Activated naive CD4-positive, alpha-beta T cell treated with anti-CD3 and anti-CD28 coated beads for 36 hours (primary cell): ENCODE results near the gene PHACTR1. TPM values are rescaled to one million over a fixed set of nuclear protein-coding genes. Genes with fewer than 3 reads are reported as not detected.

Experiments
- CTCF ChIA-PET: fragments of 350-600 bp; sonication (Branson Sonifier 250); formaldehyde crosslinking; loops from one replicate; lab custom pipeline; 2021; ENCODE audit warnings: antibody characterized with exemption; lab: Charles Lee
- DNase-seq: peaks from one replicate; pipeline ENCODE4 v3.0.0-alpha.2; 2020
- H3K27ac Mint-ChIP-seq: one replicate; pipeline ENCODE4 v1.8.0; 2021; ENCODE audit warnings: mild to moderate bottlenecking, mixed read lengths
- H3K27me3 Mint-ChIP-seq: one replicate; pipeline ENCODE4 v1.8.0; 2021; ENCODE audit warnings: low read depth, mixed read lengths
- H3K36me3 Mint-ChIP-seq: one replicate; pipeline ENCODE4 v1.8.0; 2021; ENCODE audit warnings: low read depth, mixed read lengths
- H3K4me1 Mint-ChIP-seq: one replicate; pipeline ENCODE4 v1.8.0; 2021; ENCODE audit warnings: low read depth, mixed read lengths
- H3K4me3 Mint-ChIP-seq: one replicate; pipeline ENCODE4 v1.8.0; 2021; ENCODE audit warnings: mild to moderate bottlenecking, moderate library complexity, mixed read lengths
- H3K9me3 Mint-ChIP-seq: one replicate; pipeline ENCODE4 v1.8.0; 2021; ENCODE audit warnings: mixed read lengths
- intact Hi-C: fragments of 100-400 bp; cut with micrococcal nuclease; formaldehyde crosslinking; loops from one replicate; pipeline ENCODE4 v1.15.1; 2023
- total RNA-seq, 2 experiments: library from RNA; stranded (reverse); gene quantifications; one replicate each; pipeline ENCODE4 v1.2.3, GENCODE V29; 2021

Gene PHACTR1
- total RNA-seq, 2 experiments from 2014 or later, result 0.31 TPM; not detected in 1

GRCh38 chr6:13289789-13290318 lies 573.3 kb downstream of the PHACTR1 start:
- CTCF ChIA-PET, result interaction anchor here (0.7 kb wide), 1 partner anchor 376 kb away, joined by 3 read pairs; no protein-coding TSS in a partner anchor
- no peak overlapping the region for H3K27ac Mint-ChIP-seq
- no peak for DNase-seq
- H3K27me3 Mint-ChIP-seq, result no peaks in the 10 kb centered on the region
- peaks cover 56% of the 10 kb centered on the region for H3K36me3 Mint-ChIP-seq
- H3K4me1 Mint-ChIP-seq, result no peaks in the 10 kb centered on the region
- peaks cover 35% of the 10 kb centered on the region for H3K9me3 Mint-ChIP-seq
- H3K4me3 Mint-ChIP-seq, result no peak overlapping the region
- intact Hi-C loops, result no loop called here

- no peaks in the 10 kb centered on the region for H3K27me3 Mint-ChIP-seq
Measured at GRCh38 chr6:13290335-13290734, 573.8 kb downstream of the PHACTR1 start.

DNA sequence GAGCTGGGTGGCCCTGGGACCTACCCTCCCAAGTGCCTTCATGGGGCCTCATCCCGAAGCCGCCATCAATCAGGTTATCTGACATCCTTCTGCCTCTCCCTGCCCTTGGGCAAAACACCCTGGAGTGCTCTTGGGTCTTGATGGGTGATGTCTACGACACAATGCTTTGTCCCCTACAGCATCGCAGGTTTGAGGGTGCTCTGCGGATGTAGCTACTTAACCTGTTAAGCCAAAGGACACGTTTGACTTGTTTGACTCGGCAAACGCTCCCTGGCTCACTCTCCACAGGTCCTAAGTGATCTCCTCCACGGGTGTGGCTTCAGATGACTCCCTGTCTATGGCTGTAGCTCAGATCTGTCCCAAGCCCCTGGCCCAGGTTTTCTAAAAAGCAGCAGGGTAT lies 576.2 kb downstream of the PHACTR1 start:
- Mint-ChIP-seq H3K27me3 (no peaks in the 10 kb centered on the region), H3K36me3 (peaks cover 54% of the 10 kb centered on the region), H3K27ac (no peak overlapping the region), H3K9me3 (peaks cover 13% of the 10 kb centered on the region), H3K4me3 (no peak overlapping the region), H3K4me1 (no peaks in the 10 kb centered on the region)
- intact Hi-C loops, result no loop called here
- CTCF ChIA-PET, result no interaction called here
- no peak for DNase-seq

More at GRCh38 chr6:13290335-13290734, 573.8 kb downstream of the PHACTR1 start:
- H3K4me1 Mint-ChIP-seq, result no peaks in the 10 kb centered on the region
- no peak for DNase-seq
- H3K27ac Mint-ChIP-seq, result no peak overlapping the region
- H3K4me3 Mint-ChIP-seq, result no peak overlapping the region
- intact Hi-C loops, result no loop called here
- peaks cover 35% of the 10 kb centered on the region for H3K9me3 Mint-ChIP-seq
- H3K36me3 Mint-ChIP-seq, result peaks cover 60% of the 10 kb centered on the region
- CTCF ChIA-PET, result interaction anchor here (0.6 kb wide), 1 partner anchor 284 kb away, joined by 3 read pairs; the partner anchor contains the start of gene SIRT5

DNA sequence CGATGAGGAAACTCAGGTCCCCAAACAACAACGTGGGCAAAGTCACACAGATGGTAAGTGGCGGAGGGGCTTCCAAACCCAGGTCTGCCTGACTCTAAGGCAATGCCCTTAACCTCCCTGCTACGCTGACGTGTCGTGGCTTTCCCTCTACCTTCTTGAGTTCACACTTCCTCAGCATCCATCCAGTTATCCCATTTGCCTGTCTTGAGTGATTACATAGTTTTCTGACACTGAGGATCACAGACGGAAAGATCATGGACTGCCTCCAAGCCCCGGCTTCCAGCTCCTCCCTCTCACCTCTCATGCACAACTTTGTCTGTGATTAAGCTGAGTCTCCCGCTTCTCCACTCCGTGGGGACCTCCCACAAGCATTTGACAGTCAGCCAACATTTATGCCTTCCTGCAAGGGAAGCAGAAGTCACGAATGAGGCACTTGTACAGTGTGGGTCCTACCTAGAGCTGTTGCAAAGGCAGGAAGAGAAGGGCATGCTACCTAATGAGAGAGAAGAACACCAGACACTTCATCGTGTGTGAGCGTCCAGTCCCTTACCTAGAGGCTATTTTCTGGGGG lies 578.0 kb downstream of the PHACTR1 start:
- intact Hi-C loops, result no loop called here
- Mint-ChIP-seq H3K4me1 (no peaks in the 10 kb centered on the region), H3K4me3 (no peak overlapping the region), H3K36me3 (peaks cover 49% of the 10 kb centered on the region), H3K27me3 (no peaks in the 10 kb centered on the region), H3K27ac (no peak overlapping the region), H3K9me3 (peaks cover 4% of the 10 kb centered on the region)
- CTCF ChIA-PET, result no interaction called here
- no peak for DNase-seq

DNA sequence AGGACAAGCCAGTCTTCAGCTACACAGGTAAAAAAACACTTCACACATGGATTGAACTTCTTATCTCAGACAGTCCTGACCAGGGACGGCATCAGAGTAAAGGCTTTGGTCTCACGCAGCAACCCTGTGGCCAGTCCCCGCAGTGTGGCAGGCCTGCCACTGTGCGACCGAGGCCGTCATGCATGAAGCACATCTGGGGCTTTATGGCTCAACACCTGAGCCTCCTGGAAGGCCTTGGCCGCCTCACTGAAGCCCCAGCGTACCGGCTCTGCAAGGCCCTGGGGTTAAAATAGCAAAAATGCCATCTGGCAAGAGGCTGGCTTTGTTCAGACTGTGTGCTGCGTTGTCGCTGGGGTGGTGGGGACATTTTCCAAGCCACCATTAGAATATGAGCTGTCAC lies 579.0 kb downstream of the PHACTR1 start:
- CTCF ChIA-PET, result no interaction called here
- no peaks in the 10 kb centered on the region for H3K4me1 Mint-ChIP-seq
- intact Hi-C loops, result no loop called here
- H3K27me3 Mint-ChIP-seq, result no peaks in the 10 kb centered on the region
- H3K4me3 Mint-ChIP-seq, result no peak overlapping the region
- peaks cover 44% of the 10 kb centered on the region for H3K36me3 Mint-ChIP-seq
- no peak overlapping the region for H3K27ac Mint-ChIP-seq
- no peak for DNase-seq
- H3K9me3 Mint-ChIP-seq, result no peaks in the 10 kb centered on the region

DNA sequence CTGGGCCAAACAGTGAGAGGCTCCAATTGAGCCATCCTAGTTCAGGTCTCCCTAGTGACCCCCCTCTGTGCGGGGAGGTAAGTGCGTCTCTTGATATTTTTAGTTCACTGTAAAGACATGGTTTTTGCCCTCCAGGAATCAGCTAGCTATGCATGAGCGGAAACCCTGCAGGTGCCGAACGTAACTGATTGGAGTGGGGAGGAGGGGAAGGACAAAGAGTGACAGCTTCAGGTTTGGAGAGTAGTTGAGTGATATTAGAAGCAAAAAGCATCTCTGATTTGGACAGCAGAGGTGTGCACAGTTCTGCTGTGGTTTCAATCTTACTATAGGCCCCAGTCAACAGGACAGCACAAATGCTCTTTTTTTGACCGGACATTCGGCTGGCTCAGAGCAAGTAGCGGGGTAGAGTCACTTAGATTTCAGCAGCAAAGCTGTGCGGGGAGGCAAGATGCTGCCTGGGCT lies 580.0 kb downstream of the PHACTR1 start:
- intact Hi-C loops, result no loop called here
- no peak overlapping the region for H3K4me3 Mint-ChIP-seq
- no peak for DNase-seq
- H3K36me3 Mint-ChIP-seq, result peaks cover 42% of the 10 kb centered on the region
- no peaks in the 10 kb centered on the region for H3K4me1 Mint-ChIP-seq
- no peak overlapping the region for H3K27ac Mint-ChIP-seq
- H3K9me3 Mint-ChIP-seq, result no peaks in the 10 kb centered on the region
- CTCF ChIA-PET, result interaction anchor here (0.6 kb wide), 1 partner anchor 79 kb away, joined by 6 read pairs; no protein-coding TSS in a partner anchor
- H3K27me3 Mint-ChIP-seq, result no peaks in the 10 kb centered on the region

GRCh38 chr6:13297391-13297790 lies 580.8 kb downstream of the PHACTR1 start:
- H3K4me3 Mint-ChIP-seq, result no peak overlapping the region
- H3K27ac Mint-ChIP-seq, result no peak overlapping the region
- peaks cover 38% of the 10 kb centered on the region for H3K36me3 Mint-ChIP-seq
- H3K9me3 Mint-ChIP-seq, result no peaks in the 10 kb centered on the region
- intact Hi-C loops, result no loop called here
- H3K27me3 Mint-ChIP-seq, result no peaks in the 10 kb centered on the region
- CTCF ChIA-PET, result interaction anchor here (0.6 to 1.1 kb wide), 4 partner anchors 47 to 437 kb away, joined by 3 to 6 read pairs (median 4); partner anchors contain the start of gene SIRT5
- peaks cover 3% of the 10 kb centered on the region for H3K4me1 Mint-ChIP-seq
- DNase-seq, result no peak

DNA sequence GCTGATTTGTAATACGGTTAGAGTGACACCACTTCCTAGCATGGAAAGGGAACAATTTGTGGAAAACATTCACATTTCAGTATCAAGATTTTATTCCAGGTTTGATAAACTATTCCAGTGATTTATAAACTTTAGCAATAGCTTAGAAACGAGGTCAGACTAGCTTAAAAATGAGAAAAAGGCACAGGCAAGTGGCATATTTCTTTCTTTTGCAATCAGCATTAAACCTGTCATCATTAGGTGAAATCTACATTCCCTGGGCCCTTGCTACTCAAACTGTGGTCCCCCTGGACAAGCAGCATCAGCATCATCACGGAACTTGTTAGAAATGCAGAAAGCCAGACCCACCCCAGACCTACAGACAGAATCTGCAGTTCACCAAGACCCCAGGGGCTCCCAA lies 581.9 kb downstream of the PHACTR1 start:
- intact Hi-C loops, result no loop called here
- Mint-ChIP-seq H3K4me1 (peaks cover 14% of the 10 kb centered on the region), H3K4me3 (no peak overlapping the region), H3K27ac (no peak overlapping the region), H3K27me3 (no peaks in the 10 kb centered on the region), H3K36me3 (peaks cover 40% of the 10 kb centered on the region), H3K9me3 (peaks cover 4% of the 10 kb centered on the region)
- DNase-seq, result no peak
- CTCF ChIA-PET, result interaction anchor here (1.1 to 1.3 kb wide), 2 partner anchors 35 to 276 kb away, joined by 3 to 4 read pairs; partner anchors contain the start of gene SIRT5

GRCh38 chr6:13299403-13299821 lies 582.8 kb downstream of the PHACTR1 start:
- Mint-ChIP-seq H3K4me1 (peaks cover 21% of the 10 kb centered on the region), H3K4me3 (no peak overlapping the region), H3K9me3 (peaks cover 4% of the 10 kb centered on the region), H3K27me3 (no peaks in the 10 kb centered on the region), H3K36me3 (peaks cover 39% of the 10 kb centered on the region), H3K27ac (no peak overlapping the region)
- intact Hi-C loops, result no loop called here
- CTCF ChIA-PET, result interaction anchor here (1.3 kb wide), 1 partner anchor 34 kb away, joined by 3 read pairs; no protein-coding TSS in a partner anchor
- no peak for DNase-seq

DNA sequence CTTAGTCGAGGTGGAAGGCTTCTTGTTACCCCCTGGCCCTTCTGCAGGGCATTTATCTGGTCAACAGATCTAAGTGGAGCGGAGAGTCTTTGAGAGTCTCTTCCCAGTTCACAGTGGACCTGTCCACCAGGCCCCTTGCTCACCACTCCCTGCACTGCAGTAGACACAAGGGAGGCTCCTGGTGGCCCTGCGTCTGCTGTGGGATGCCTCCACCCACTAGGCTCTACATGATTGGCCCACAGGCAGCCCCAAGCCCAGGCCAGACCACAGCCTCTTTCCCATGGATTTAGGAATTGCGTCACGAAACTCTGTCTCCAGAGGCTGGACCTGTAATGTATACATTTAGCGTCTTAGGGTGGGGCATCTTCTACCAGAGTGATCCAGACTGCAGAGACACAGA lies 583.4 kb downstream of the PHACTR1 start:
- no peaks in the 10 kb centered on the region for H3K27me3 Mint-ChIP-seq
- H3K4me3 Mint-ChIP-seq, result no peak overlapping the region
- no peak for DNase-seq
- no peak overlapping the region for H3K27ac Mint-ChIP-seq
- peaks cover 35% of the 10 kb centered on the region for H3K36me3 Mint-ChIP-seq
- CTCF ChIA-PET, result interaction anchor here (1.3 kb wide), 1 partner anchor 34 kb away, joined by 3 read pairs; no protein-coding TSS in a partner anchor
- H3K9me3 Mint-ChIP-seq, result peaks cover 4% of the 10 kb centered on the region
- intact Hi-C loops, result no loop called here
- peaks cover 25% of the 10 kb centered on the region for H3K4me1 Mint-ChIP-seq

DNA sequence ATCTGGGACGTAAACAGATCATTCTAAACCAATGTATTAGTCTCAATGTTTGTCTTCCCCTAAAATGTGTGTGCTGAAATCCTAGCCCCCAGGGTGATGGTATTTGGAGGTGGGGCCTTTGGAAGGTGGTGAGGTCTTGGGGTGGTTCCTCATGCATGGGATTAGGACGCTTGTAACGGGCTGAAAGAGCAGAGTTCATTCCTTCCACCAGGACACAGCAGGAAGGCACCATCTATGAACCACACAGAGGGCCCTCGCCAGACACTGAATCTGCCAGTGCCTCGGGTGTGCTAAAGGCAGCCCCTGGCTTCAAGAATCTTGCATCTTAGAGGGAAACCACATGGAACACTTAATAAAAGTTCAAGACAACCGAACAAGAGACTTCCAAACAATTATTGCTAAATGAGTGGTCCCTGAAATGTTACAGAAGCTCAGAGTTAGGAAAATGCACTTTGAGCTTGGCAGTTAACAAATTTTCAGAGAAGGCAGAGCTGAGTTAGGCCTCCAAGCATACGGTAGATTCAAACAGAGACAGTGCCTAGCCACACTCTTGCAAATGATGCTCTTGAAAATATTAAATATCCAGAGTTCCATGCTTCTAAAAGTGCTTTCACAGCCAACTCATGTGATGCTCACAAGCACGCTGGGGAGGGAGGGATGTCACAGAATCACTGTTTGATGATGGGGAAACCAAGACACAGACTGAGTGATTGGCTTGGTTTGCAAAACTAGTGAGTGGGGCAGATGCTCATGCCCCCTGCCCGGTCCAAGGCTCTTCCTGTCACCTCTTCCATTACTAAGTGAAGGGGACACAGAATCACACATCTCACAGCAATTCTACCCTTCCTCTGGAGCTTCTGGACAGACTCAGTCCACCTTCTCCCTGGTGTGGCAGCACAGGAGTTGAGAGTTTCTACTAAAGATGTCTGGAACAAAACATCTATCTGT lies 584.4 kb downstream of the PHACTR1 start:
- no peak for DNase-seq
- Mint-ChIP-seq H3K4me1 (peaks cover 29% of the 10 kb centered on the region), H3K9me3 (peaks cover 4% of the 10 kb centered on the region), H3K4me3 (no peak overlapping the region), H3K36me3 (peaks cover 35% of the 10 kb centered on the region), H3K27ac (no peak overlapping the region), H3K27me3 (no peaks in the 10 kb centered on the region)
- CTCF ChIA-PET, result no interaction called here
- intact Hi-C loops, result no loop called here

DNA sequence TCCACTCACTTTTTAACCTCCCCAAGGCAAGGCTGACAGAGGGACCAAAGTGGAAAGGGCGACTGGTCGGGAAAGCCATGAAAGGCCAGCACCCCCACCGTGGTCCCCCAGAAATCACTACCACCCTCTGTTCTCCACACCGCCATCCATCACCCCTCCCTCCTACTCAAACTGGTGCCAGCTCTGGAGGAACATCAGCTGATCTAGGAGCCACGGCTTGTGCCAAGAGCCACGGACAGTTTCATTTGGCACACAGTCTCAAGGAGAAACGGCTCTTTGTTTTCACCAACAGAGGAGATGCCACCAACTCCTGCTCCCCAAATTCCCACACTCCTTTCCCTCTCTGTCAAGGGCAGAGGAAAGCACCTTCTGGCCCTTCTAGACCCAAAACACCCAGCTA lies 585.7 kb downstream of the PHACTR1 start:
- Mint-ChIP-seq H3K27me3 (no peaks in the 10 kb centered on the region), H3K9me3 (peaks cover 4% of the 10 kb centered on the region), H3K27ac (peak overlapping the region; percentile 86), H3K4me3 (no peak overlapping the region), H3K36me3 (peaks cover 38% of the 10 kb centered on the region), H3K4me1 (peaks cover 36% of the 10 kb centered on the region)
- intact Hi-C loops, result loop anchor here (1.0 kb wide), 1 partner anchor 28 kb away; no protein-coding TSS in a partner anchor
- no peak for DNase-seq
- CTCF ChIA-PET, result interaction anchor here (0.9 to 1.0 kb wide), 2 partner anchors 23 to 126 kb away, joined by 3 to 4 read pairs; no protein-coding TSS in a partner anchor
